NK-92 treated with Interleukin-12 subunit alpha and Interleukin-12 subunit beta, amount 100 ng/mL, for 24 hours (cell line): ENCODE data around the gene STPG3.
"Not testable (repeated sequence)": the region's sequence is repeated elsewhere in the genome, so short reads cannot be mapped to it uniquely, and the experiment has no call there.

Experiments used
- DNase-seq: peaks from one replicate; lab custom pipeline; 2025; lab: John Stamatoyannopoulos, UW

The STPG3 gene

DNA sequence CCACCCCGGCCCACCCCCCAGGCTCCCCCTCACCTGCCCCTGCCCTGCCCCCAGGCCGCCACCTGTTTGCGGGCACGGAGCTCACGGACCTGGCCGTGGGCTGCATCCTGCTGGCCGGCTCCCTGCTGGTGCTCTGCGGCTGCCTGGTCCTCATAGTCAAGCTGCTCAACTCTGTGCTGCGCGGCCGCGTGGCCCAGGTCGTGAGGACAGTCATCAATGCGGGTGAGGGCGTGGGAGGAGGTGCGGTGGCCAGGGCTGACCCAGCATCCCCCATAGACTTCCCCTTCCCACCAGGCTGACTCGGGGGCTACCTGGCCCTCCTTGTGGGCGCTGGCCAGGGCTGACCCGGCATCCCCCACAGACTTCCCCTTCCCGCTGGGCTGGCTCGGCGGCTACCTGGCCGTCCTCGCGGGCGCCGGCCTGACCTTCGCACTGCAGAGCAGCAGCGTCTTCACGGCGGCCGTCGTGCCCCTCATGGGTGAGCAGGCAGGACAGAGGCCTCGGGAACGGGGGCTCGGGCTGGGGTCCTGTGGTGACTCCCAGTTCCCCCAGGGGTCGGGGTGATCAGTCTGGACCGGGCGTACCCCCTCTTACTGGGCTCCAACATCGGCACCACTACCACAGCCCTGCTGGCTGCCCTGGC lies 16.9 kb upstream of the STPG3 start:
- no peak for DNase-seq

DNA sequence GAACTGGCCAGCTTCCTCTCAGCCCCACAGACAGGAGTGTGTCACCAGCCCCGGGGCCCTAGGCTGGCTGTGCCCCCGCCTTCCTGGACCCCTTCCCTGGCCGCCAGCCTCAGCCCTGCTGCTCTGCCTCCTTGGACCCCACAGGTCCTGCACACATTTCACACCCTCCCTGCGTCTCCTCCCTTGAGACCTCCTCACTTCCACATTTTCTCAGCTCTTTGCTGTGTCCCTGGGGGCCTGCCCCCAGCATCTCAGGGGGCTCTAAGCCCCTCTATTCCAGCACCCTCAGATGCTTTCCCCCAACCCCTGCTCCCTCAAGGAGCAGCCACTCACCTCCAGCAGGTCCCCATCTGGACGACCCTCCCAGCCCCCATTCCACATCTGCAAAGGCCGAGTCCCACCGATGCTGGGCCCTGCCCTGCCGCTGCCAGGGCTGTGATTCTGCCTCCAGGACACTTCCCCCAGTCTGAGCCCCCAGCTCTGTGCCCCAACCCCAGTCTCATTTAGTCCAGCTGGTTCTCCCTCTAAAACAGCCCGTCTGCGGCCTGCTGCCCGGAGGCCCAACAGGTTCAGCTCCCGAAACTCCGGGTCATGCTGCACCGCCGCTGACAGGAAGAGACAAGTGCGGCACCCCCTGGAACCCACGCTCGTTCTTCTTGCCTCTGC lies 16.2 kb upstream of the STPG3 start:
- DNase-seq, result no peak

- no peak for DNase-seq
Measured at GRCh38 chr9:137235424-137236237, 15.5 kb upstream of the STPG3 start.

GRCh38 chr9:137236238-137236935 lies 14.7 kb upstream of the STPG3 start:
- DNase-seq, result peak; percentile 73

GRCh38 chr9:137236936-137237421 lies 14.1 kb upstream of the STPG3 start:
- DNase-seq, result no peak

GRCh38 chr9:137237759-137238726 lies 13.0 kb upstream of the STPG3 start:
- no peak for DNase-seq

DNA sequence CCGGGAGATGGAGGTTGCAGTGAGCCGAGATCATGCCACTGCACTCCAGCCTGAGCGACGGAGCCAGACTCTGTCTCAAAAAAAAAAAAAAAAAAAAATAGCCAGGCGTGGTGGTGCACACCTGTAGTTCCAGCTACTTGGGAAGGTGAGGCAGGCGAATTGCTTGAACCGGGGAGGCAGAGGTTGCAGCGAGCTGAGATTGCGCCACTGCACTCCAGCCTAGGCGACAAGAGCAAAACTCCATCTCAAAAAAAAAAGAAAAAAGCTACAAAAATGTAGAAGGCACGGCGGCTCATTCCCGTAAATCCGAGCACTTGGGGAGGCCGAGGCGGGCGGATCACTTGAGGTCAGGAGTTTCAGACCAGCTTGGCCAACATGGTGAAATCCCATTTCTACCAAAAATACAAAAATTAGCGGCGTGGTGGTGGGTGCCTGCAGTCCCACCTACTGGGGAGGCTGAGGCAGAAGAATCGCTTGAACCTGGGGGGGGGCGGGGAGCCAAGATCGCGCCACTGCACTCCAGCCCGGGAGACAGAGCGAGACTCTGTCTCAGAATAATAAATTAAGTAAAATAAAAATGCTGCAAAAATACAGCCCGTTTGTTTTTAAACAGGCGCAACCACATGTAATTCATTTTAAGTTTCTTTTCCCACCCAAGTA lies 11.4 kb upstream of the STPG3 start:
- not testable (repeated sequence) for DNase-seq

- no peak for DNase-seq
Measured at GRCh38 chr9:137240318-137240840, 10.7 kb upstream of the STPG3 start.

DNA sequence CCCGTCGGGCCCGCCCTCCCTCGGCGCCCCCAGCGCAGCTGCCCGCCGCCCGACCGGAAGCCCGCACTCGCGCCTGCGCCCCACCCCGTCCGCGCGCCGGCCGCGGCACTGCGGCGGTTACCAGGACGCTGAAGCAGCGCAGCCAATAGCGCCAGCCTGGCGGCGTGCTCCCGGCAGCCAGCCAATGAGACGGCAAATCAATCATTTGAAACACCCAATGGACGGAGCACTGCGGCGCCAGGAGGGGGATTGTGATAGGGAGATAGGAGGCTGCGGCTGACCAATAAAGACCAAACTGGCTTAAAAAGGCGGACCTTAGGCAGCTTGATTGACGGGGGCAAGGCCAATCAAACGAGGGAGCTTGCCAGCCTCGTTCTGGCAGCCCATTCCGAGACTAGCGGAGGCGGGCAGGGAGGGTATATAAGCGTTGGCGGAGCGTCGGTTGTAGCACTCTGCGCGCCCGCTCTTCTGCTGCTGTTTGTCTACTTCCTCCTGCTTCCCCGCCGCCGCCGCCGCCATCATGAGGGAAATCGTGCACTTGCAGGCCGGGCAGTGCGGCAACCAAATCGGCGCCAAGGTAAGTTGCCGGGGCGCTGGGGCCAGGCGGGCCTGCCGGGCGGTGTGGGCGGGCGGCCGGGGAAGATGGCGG lies 10.1 kb upstream of the STPG3 start, which contains the start of gene TUBB4B:
TUBB4B (plus strand) TSS at position 447 of the 649 bp plus-strand sequence; CDS start at position 521, 74 bp downstream.
- peak; percentile 96 for DNase-seq

- peak; percentile 71 for DNase-seq
Measured at GRCh38 chr9:137241490-137242268, 9.4 kb upstream of the STPG3 start.

- no peak for DNase-seq
Measured at GRCh38 chr9:137242269-137243203, 8.6 kb upstream of the STPG3 start.

DNA sequence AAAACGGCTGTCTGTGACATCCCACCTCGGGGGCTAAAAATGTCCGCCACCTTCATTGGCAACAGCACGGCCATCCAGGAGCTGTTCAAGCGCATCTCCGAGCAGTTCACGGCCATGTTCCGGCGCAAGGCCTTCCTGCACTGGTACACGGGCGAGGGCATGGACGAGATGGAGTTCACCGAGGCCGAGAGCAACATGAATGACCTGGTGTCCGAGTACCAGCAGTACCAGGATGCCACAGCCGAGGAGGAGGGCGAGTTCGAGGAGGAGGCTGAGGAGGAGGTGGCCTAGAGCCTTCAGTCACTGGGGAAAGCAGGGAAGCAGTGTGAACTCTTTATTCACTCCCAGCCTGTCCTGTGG lies 7.8 kb upstream of the STPG3 start:
- DNase-seq, result not testable (repeated sequence)

- DNase-seq, result no peak
Measured at GRCh38 chr9:137243626-137244485, 7.2 kb upstream of the STPG3 start.

DNA sequence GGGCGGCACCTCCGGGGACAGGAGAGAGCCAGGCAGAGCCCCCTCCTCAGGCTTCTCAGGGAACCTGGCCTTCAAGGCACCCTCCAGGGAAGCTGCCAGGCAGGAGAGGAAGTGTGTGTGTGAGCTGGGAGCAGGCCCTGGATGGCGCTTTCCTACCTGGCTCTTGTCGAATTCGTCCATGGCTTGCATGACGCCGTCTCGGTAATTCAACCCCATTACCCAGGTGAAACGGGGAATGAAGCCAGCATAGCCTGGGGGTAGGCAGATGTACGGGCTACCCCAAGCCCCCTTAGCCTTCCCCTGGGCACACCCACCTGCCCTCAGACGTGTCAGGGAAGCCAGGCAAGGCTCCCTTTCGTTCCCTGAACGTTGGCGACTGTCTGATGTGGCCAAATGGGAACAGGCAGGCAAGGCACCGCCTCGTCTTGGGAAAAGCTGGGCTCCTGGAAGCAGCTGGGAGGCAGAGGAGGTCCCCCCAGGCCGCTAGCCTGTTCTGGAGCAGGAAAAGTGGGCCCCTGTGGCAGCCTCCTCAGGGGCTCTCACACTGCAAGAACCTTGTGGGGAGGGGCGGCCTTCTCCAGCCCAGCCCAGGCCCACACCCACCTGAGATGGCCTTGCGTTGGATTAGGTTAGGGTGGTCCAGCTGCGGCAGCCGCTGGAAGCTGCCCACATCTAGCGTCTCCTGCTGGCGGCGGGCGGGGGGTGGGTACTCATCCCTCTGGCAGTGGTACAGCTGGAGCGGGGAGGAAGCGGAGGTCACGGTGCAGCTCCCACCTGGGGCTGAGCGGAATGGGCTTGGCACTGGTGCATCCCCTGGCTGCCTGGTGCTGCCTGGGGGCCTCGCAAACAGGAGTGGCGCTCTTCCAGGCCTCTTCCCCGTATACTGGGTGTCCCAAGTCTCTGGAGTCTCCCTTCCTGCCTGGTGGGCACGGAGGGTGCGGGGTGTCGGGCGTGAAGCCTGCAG lies 6.3 kb upstream of the STPG3 start:
- DNase-seq, result no peak
